BJ (cell line): Measurements from ENCODE around the gene LGALS4. TPM values are rescaled to one million over a fixed set of nuclear protein-coding genes. Genes with fewer than 3 reads are reported as not detected.
"Not testable (repeated sequence)": the region's sequence is repeated elsewhere in the genome, so short reads cannot be mapped to it uniquely, and the experiment has no call there.

Experiments used
- CTCF ChIA-PET: fragments of 350-600 bp; formaldehyde crosslinking; extraction: SDS; loops from one replicate; lab custom pipeline; 2021; ENCODE audit warnings: antibody characterized with exemption, inconsistent platforms; lab: Yijun Ruan, JAX
- POLR2A ChIA-PET: fragments of 300-600 bp; sonication (Branson Sonifier 250); formaldehyde crosslinking; extraction: SDS; loops from one replicate; lab custom pipeline; 2021; ENCODE audit warnings: antibody characterized with exemption; lab: Charles Lee
- DNase-seq: peaks from one replicate; pipeline ENCODE4 v3.0.0-alpha.2; 2011; ENCODE audit warnings: low read depth
- H3K27me3 ChIP-seq: 2 replicates; pipeline ENCODE4 v1.6.0; 2011; ENCODE audit warnings: low read length; ENCODE audit not compliant: control insufficient read depth, insufficient read depth
- H3K36me3 ChIP-seq: 2 replicates; pipeline ENCODE4 v1.5.1; 2011; ENCODE audit warnings: low read length; ENCODE audit not compliant: control insufficient read depth, insufficient read depth
- H3K4me3 ChIP-seq: 2 replicates; pipeline ENCODE4 v1.5.1; 2011; ENCODE audit warnings: low read depth, mild to moderate bottlenecking, control low read depth, low read length
- polyA plus RNA-seq: library from polyadenylated mRNA; depleted of rRNA; stranded (reverse); fragments of >200 nt; gene quantifications from 2 replicates; pipeline ENCODE4 v1.2.3, GENCODE V29; 2011
- TF ChIP-seq, protein P1 (sequence below): IDR thresholded peaks from 2 replicates; pipeline ENCODE4 v1.5.1; 2011; ENCODE audit warnings: low read depth, mild to moderate bottlenecking, control low read depth, inconsistent platforms, low read length, moderate library complexity; ENCODE audit not compliant: insufficient read depth

The LGALS4 gene
- polyA plus RNA-seq, 1 experiment: 0.53 TPM

DNA sequence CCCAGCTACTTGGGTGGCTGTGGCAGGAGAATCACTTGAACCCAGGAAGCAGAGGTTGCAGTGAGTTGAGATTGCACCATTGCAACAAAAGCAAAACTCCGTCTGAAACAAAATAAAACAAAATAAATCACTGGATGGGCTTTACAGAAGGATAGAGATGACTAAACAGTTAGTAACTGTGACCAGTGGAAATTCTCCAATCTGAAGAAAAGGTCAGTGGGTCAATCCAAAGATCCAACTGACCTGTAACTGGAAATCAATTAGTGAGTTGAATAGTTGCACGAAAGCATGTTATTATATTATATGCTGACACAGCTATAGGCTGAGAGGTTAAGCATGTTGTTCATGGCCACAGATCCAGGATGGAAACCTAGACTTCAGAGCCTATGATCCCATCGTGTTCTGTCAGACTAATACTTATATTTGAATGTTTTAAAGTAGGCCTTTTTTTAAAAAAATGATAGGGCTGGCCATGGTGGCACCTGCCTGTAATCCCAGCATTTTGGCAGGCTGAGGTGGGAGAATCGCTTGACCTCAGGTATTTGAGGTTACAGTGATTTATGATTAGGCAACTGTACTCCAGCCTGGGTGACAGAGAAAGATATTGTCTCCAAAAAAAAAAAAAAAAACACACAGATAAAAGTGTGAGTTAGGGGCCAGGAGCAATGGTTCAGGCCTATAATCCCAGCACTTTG is 17.4 kb upstream of the LGALS4 start:
- Histone ChIP-seq H3K27me3 (no peaks in the 10 kb centered on the region), H3K36me3 (peaks cover 7% of the 10 kb centered on the region), H3K4me3 (no peak overlapping the region)
- DNase-seq: no peak
- ChIA-PET CTCF (interaction anchor here (0.9 kb wide), 1 partner anchor 60 kb away, joined by 3 read pairs; no protein-coding TSS in a partner anchor), POLR2A (interaction anchor here (0.6 kb wide), 1 partner anchor 99 kb away, joined by 3 read pairs; no protein-coding TSS in a partner anchor)
- TF ChIP-seq, protein P1, sequence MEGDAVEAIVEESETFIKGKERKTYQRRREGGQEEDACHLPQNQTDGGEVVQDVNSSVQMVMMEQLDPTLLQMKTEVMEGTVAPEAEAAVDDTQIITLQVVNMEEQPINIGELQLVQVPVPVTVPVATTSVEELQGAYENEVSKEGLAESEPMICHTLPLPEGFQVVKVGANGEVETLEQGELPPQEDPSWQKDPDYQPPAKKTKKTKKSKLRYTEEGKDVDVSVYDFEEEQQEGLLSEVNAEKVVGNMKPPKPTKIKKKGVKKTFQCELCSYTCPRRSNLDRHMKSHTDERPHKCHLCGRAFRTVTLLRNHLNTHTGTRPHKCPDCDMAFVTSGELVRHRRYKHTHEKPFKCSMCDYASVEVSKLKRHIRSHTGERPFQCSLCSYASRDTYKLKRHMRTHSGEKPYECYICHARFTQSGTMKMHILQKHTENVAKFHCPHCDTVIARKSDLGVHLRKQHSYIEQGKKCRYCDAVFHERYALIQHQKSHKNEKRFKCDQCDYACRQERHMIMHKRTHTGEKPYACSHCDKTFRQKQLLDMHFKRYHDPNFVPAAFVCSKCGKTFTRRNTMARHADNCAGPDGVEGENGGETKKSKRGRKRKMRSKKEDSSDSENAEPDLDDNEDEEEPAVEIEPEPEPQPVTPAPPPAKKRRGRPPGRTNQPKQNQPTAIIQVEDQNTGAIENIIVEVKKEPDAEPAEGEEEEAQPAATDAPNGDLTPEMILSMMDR: no peak

DNA sequence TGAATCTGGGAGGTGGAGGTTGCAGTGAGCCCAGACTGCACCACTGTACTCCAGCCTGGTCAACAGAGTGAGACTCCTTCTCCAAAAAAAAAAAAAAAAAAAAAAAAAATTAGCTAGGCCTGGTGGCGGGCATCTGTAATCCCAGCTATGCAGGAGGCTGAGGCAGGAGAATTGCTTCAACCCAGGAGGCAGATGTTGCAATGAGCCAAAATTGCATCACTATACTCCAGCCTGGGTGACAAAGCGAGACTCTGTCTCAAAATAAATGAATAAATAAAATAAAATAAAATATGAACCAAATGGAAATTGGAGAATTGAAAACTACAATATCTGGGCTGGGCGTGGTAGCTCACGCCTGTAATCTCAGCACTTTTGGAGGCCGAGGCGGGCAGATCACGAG is 16.5 kb upstream of the LGALS4 start:
- H3K36me3 ChIP-seq, DNase-seq, CTCF ChIA-PET, H3K27me3 ChIP-seq, H3K4me3 ChIP-seq: not testable (repeated sequence)
- POLR2A ChIA-PET: interaction anchor here (0.6 to 0.7 kb wide), 7 partner anchors 98 to 453 kb away, joined by 3 to 13 read pairs (median 4); partner anchors contain the start of genes ACTN4 and FAM98C

DNA sequence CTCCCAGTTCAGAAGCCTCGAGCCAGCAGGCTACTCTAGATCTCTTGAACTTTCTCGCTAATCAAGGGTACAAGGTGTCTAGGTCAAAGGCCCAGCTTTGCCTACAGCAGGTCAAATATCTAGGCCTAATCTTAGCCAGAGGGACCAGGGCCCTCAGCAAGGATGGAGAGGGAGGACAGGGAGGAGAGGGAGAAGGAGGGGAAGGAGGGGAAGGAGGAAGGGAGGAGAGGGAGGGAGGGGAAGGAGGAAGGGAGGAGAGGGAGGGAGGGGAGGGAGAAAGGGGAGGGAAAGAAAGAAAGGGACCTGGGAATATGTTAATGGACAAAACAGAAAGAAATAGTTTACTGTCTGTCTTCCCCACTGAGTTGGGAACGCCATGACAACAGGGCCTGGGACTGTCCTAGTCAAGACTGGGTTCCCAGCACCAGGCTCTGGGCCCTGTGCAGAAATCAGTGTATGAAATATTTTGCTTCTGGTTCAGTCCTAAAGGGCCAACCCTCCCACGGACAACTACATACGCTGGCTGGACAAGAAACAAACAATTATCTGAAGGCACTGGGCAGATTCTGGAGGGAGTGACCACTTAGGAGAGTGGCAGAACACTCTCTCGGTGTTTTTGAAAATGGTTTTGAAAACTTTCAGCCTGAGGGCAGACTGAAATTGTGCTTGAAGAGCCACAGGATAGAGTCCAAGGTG is 14.3 kb upstream of the LGALS4 start:
- peaks cover 9% of the 10 kb centered on the region for H3K36me3 ChIP-seq
- TF ChIP-seq, protein P1: no peak
- no peak for DNase-seq
- H3K27me3 ChIP-seq: no peaks in the 10 kb centered on the region
- ChIA-PET POLR2A (no interaction called here), CTCF (no interaction called here)
- no peak overlapping the region for H3K4me3 ChIP-seq

DNA sequence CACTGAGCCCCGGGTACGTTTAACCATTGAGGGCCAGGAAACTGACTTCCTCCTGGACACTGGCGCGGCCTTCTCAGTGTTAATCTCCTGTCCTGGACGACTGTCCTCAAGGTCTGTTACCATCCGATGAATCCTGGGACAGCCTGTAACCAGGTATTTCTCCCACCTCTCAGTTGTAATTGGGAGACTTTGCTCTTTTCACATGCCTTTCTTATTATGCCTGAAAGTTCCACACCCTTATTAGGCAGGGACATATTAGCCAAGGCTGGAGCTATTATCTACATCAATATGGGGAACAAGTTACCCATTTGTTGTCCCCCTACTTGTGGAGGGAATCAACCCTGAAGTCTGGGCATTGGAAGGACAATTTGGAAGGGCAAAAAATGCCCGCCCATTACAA is 13.2 kb upstream of the LGALS4 start:
- POLR2A ChIA-PET, H3K4me3 ChIP-seq, H3K27me3 ChIP-seq, CTCF ChIA-PET, DNase-seq: not testable (repeated sequence)
- H3K36me3 ChIP-seq: peaks cover 12% of the 10 kb centered on the region

DNA sequence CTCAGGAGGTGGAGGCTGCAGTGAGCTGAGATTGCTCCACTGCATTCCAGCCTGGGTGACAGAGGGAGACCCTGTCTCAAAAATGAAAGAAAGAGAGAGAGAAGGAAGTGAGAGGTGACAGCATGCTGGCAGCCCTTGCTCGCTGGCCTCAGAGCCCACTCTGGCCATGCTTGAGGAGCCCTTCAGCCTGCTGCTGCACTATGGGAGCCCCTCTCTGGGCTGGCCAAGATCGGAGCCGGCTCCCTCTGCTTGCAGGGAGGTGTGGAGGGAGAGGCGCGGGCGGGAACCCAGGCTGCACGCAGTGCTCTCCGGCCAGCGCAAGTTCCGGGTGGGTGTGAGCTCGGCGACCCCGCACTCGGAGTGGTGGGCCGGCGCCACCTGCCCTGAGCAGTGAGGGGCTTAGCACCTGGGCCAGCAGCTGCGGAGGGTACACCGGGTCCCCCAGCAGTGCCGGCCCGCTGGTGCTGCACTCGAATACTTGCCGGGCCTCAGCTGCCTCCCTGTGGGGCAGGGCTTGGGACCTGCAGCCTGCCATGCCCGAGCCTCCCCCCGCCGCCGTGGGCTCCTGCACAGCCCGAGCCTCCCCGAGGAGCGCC is 8.6 kb upstream of the LGALS4 start:
- H3K27me3 ChIP-seq, CTCF ChIA-PET, H3K4me3 ChIP-seq, POLR2A ChIA-PET, DNase-seq: not testable (repeated sequence)
- peaks cover 15% of the 10 kb centered on the region for H3K36me3 ChIP-seq

DNA sequence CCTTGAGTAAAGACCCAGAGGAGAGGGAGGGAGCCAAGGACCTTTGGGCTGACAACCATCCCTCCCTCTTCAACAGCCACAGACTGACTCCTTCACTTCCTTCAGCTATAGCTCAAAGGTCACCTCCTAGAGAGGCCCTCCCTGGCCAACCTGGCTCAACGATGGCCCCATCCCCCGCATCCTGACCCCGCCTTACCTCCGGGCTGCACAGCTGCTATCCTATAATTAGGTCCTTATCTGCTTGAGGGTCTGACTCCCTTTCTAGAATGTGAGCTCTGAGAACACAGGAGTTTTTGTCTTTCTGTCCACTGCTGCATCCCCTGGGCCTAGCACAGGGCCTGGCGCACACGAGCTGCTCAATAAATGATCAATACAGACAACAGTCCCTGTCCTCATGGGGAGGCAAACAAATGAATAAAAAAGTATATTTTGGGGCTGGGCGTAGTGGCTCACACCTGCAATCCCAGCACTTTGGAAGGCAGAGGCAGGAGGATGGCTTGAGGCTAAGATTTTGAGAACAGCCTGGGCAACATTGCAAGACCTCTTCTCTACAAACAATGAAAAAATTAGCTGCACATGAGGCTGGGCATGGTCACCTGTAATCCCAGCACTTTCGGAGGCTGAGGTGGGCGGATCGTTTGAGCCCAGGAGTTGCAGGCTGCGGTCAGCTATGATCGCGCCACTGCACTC is 6.6 kb upstream of the LGALS4 start:
- Histone ChIP-seq H3K4me3 (no peak overlapping the region), H3K36me3 (peaks cover 22% of the 10 kb centered on the region), H3K27me3 (no peaks in the 10 kb centered on the region)
- POLR2A ChIA-PET: no interaction called here
- TF ChIP-seq, protein P1: no peak
- DNase-seq: no peak
- CTCF ChIA-PET: interaction anchor here (1.5 kb wide), 1 partner anchor 50 kb away, joined by 3 read pairs; no protein-coding TSS in a partner anchor
